ENCODE measurements around the gene SFSWAP. TPM values are rescaled to one million over a fixed set of nuclear protein-coding genes. Genes with fewer than 3 reads are reported as not detected.

Gene SFSWAP
- total RNA-seq, 1 experiment from 2014 or later: 68.8 TPM

DNA sequence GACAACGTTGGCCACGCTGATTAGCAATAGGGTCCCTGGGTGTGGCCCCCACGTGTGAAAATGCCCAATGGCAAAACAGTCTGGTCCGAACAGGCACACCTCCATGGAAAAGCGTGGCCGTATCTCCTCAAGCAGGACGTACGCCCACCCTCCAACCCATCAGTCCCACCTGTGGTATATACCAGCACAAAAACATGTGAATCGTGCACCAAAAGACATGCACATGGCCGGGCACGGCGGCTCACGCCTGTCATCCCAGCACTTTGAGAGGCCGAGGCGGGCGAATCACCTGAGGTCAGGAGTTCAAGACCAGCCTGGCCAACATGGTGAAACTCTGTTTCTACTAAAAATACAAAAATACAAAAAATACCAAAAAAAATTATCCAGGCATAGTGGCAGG lies 14.9 kb upstream of the SFSWAP start:
- no TSS peak for BruUV-seq (replicated peaks)
- TF ChIP-seq, protein P1, sequence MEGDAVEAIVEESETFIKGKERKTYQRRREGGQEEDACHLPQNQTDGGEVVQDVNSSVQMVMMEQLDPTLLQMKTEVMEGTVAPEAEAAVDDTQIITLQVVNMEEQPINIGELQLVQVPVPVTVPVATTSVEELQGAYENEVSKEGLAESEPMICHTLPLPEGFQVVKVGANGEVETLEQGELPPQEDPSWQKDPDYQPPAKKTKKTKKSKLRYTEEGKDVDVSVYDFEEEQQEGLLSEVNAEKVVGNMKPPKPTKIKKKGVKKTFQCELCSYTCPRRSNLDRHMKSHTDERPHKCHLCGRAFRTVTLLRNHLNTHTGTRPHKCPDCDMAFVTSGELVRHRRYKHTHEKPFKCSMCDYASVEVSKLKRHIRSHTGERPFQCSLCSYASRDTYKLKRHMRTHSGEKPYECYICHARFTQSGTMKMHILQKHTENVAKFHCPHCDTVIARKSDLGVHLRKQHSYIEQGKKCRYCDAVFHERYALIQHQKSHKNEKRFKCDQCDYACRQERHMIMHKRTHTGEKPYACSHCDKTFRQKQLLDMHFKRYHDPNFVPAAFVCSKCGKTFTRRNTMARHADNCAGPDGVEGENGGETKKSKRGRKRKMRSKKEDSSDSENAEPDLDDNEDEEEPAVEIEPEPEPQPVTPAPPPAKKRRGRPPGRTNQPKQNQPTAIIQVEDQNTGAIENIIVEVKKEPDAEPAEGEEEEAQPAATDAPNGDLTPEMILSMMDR (IDR thresholded peaks at IDR 0.05; ENCODE audit: unreplicated experiment): no peak
- no peak for DNase-seq (ENCODE audit: unreplicated experiment)
- Mint-ChIP-seq H3K36me3 (ENCODE audit: insufficient read depth, unreplicated experiment) (no peaks in the 10 kb centered on the region), H3K27ac (ENCODE audit: low read depth, unreplicated experiment) (no peak overlapping the region), H3K4me1 (ENCODE audit: insufficient read depth, unreplicated experiment) (no peaks in the 10 kb centered on the region), H3K4me3 (ENCODE audit: unreplicated experiment) (no peak overlapping the region), H3K27me3 (ENCODE audit: insufficient read depth, unreplicated experiment) (peaks cover 29% of the 10 kb centered on the region), H3K9me3 (ENCODE audit: unreplicated experiment) (no peaks in the 10 kb centered on the region)
- ChIA-PET CTCF (no interaction called here), POLR2A (no interaction called here)
- intact Hi-C loops (cut with micrococcal nuclease): no loop called here

DNA sequence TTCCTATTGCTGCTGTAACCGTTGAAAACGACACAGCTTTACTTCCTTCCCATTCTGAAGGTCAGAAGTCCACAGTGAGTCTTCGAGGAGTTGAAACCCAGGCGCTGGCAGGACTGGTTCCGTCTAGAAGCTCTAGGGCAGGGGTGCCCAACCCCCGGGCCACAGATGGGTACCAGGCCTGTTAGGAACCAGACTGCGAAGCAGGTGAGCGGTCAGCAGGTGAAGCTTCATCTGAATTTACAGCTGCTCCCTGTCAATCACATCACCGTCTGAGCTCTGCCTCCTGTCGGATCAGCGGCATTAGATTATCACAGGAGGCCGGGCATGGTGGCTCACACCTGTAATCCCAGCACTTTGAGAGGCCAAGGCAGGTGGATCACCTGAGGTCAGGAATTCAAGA lies 12.6 kb upstream of the SFSWAP start:
- no peak overlapping the region for H3K4me3 Mint-ChIP-seq (ENCODE audit: unreplicated experiment)
- intact Hi-C loops (cut with micrococcal nuclease): no loop called here
- no TSS peak for BruUV-seq (replicated peaks)
- ChIA-PET CTCF (no interaction called here), POLR2A (interaction anchor here (1.5 kb wide), 1 partner anchor 11 kb away, joined by 3 read pairs; no protein-coding TSS in a partner anchor)
- no peak overlapping the region for H3K27ac Mint-ChIP-seq (ENCODE audit: low read depth, unreplicated experiment)
- TF ChIP-seq, protein P1 (IDR thresholded peaks at IDR 0.05; ENCODE audit: unreplicated experiment): no peak
- H3K4me1 Mint-ChIP-seq (ENCODE audit: insufficient read depth, unreplicated experiment): no peaks in the 10 kb centered on the region
- no peaks in the 10 kb centered on the region for H3K9me3 Mint-ChIP-seq (ENCODE audit: unreplicated experiment)
- H3K27me3 Mint-ChIP-seq (ENCODE audit: insufficient read depth, unreplicated experiment): peaks cover 24% of the 10 kb centered on the region
- H3K36me3 Mint-ChIP-seq (ENCODE audit: insufficient read depth, unreplicated experiment): no peaks in the 10 kb centered on the region
- DNase-seq (ENCODE audit: unreplicated experiment): no peak

DNA sequence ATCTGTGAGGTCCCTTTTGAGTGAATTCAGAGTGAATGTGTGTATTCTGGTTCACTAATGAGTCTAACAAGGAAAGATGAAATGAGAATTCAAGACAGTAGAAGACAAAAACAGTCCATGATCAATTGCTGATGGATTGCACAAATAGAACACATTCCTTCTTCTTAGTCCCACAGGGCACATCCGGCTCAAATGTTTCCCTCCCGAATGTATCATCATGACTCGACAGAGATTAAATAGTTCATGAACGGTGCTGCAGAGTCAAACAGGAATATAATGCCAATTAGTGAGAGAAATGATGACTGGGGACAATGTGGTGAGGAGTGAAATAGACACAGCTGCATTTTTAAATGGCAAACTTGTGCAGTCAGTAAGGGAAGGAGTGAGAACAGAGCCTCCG lies 11.5 kb upstream of the SFSWAP start:
- ChIA-PET POLR2A (interaction anchor here (1.1 kb wide), 1 partner anchor 12 kb away, joined by 3 read pairs; the partner anchor contains the start of gene SFSWAP), CTCF (interaction anchor here (0.5 kb wide), 1 partner anchor 258 kb away, joined by 4 read pairs; no protein-coding TSS in a partner anchor)
- no peaks in the 10 kb centered on the region for H3K4me1 Mint-ChIP-seq (ENCODE audit: insufficient read depth, unreplicated experiment)
- no TSS peak for BruUV-seq (replicated peaks)
- peaks cover 1% of the 10 kb centered on the region for H3K9me3 Mint-ChIP-seq (ENCODE audit: unreplicated experiment)
- intact Hi-C loops (cut with micrococcal nuclease): no loop called here
- H3K27me3 Mint-ChIP-seq (ENCODE audit: insufficient read depth, unreplicated experiment): peaks cover 24% of the 10 kb centered on the region
- TF ChIP-seq, protein P1 (IDR thresholded peaks at IDR 0.05; ENCODE audit: unreplicated experiment): no peak
- no peaks in the 10 kb centered on the region for H3K36me3 Mint-ChIP-seq (ENCODE audit: insufficient read depth, unreplicated experiment)
- H3K27ac Mint-ChIP-seq (ENCODE audit: low read depth, unreplicated experiment): no peak overlapping the region
- no peak for DNase-seq (ENCODE audit: unreplicated experiment)
- no peak overlapping the region for H3K4me3 Mint-ChIP-seq (ENCODE audit: unreplicated experiment)

DNA sequence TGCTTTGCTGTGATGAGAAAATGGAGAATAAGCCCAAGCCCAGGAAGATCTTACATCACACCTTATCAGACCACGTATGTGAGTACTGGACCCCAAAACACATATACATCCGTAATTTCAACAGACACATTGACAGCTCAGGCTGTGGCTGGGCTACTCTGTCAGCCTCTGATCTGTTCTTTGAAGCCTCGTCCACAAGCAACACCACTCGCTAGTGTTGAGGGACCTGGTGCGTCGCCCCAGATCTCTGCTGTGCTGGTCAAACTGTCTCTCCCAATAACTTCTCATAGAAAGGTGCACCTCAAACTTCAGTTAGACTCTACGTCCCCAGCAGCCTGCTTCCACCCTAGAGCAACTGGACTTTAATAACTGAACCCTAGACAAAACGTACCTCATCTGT lies 10.6 kb upstream of the SFSWAP start:
- no peaks in the 10 kb centered on the region for H3K36me3 Mint-ChIP-seq (ENCODE audit: insufficient read depth, unreplicated experiment)
- DNase-seq (ENCODE audit: unreplicated experiment): no peak
- ChIA-PET CTCF (interaction anchor here (0.5 kb wide), 1 partner anchor 258 kb away, joined by 4 read pairs; no protein-coding TSS in a partner anchor), POLR2A (interaction anchor here (1.1 kb wide), 1 partner anchor 11 kb away, joined by 3 read pairs; the partner anchor contains the start of gene SFSWAP)
- intact Hi-C loops (cut with micrococcal nuclease): no loop called here
- TF ChIP-seq, protein P1 (IDR thresholded peaks at IDR 0.05; ENCODE audit: unreplicated experiment): no peak
- H3K27me3 Mint-ChIP-seq (ENCODE audit: insufficient read depth, unreplicated experiment): peaks cover 24% of the 10 kb centered on the region
- H3K9me3 Mint-ChIP-seq (ENCODE audit: unreplicated experiment): peaks cover 8% of the 10 kb centered on the region
- H3K4me3 Mint-ChIP-seq (ENCODE audit: unreplicated experiment): no peak overlapping the region
- no TSS peak for BruUV-seq (replicated peaks)
- no peaks in the 10 kb centered on the region for H3K4me1 Mint-ChIP-seq (ENCODE audit: insufficient read depth, unreplicated experiment)
- H3K27ac Mint-ChIP-seq (ENCODE audit: low read depth, unreplicated experiment): no peak overlapping the region

Measured in MCF 10A (cell line).